GM18508 (cell line): ENCODE measurements around the gene TRIM13.

ENCODE experiments used
- ATAC-seq: cut with Tn5 transposase; IDR thresholded peaks from one replicate; pipeline ENCODE4 v1.9.1; 2021; ENCODE audit warnings: moderate number of reproducible peaks; ENCODE audit not compliant: insufficient read depth, unreplicated experiment

TRIM13 gene

DNA sequence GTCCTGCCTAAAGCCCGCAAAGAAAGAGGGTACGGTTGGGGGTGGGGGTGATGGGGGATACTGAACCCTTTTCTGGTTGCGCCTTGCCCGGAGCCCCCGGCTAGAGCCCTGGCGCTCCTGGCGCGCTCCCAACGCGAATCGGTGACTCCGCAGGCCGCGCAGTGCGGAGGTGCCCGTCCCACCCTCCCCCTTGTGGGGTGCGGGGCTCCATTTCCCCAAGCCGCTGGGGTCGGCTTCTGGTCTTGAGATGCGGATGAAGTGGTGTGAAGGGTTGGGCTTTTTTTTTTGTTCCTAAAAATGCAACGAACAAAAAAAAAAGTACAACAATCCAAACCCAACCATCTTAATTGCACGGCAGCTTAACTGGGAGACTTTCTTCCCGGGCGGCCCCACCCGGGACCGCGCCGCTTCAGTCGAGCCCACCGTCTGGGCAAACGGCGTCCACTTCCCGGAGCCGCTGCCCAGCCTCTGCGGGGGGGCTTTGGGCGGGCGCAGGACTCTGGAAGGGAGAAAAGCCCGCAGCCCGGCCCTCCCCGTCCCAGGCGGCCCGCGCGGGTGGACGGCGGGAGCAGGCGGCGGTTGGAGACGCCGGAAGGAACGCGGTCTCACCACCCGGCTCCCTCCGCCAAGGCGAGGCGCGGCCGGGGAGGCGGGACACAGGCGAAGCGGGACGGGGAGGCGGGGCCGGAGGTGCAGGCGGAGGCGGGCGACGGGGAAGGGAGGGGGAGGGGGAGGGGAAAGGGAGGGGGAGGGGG is 504 bp upstream of the TRIM13 start:
- no peak for ATAC-seq

DNA sequence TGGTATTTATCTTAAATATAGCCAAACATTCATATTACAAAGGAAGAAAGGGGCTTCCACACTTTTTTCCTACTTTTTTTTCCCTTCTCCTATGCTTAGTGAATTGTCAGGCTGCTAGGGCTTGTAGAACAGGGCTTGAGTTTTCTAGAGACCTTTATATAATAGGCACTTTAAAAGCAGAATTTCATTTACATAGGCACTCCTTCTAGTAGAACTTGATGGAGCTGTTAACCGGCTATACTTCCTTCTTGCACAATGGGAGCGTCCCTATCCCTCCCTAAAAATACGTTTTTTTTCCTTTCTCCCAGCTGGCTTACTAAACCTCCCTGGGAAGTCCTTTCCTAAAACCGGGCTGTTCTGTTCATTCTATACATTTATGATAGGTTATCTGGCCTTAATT is 1.1 kb downstream of the TRIM13 start:
- ATAC-seq, result no peak

DNA sequence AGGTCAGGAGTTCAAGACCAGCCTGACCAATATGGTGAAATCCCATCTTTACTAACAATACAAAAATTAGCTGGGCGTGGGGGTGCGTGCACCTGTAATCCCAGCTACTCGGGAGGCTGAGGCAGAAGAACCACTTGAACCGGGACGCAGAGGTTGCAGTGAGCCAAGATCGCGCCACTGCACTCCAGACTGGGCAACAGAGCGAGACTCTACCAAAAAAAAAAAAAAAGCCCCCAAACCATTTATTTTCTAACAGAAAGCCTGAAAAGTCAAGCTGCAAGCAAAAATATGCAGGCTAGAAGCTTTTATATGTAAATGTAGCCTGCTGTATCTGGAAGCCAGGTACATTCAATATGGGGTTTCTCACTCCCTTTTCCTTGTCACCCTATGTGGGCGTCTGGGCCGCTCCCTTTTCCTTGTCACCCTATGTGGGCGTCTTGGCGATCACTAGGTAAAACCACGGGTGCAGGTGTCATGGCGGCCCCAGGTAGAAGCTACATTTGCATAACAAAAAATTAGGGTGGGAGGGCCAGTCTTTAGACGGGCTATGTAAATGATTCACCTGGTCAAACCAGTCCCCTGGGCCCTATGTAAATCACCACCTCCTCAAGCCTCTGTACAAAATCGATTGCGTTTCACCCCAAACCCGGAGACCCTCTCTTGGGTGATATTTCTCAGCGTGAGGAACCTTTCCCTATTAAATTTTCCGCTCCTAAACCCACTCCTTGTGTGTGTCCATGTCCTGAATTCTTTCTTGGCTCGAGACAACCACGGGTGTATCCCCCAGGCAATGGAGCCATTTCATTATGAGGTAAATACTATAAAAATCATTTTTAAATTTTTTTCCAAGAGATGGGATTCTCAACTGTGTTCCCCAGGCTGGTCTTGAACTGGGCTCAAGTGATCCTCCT is 2.1 kb downstream of the TRIM13 start:
- no peak for ATAC-seq

DNA sequence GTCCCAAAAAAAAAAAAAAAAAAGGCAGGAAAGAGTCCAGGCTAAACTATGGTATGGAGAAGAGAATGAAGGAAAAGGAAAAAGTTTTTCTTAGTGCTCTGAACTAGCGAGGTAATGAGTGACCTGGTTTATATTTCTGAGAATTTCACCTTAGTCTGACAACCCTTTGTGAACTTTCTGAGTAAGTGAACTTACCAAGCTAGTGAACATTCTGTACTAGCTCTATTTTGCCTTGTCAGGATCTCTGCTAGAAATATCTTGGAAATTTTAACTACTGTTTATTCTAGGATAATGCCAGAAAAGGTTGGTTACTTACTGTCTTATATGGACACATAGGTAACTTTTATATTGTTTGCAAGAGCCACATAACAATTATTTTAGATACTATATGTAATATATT is 4.4 kb downstream of the TRIM13 start:
- ATAC-seq, result no peak

DNA sequence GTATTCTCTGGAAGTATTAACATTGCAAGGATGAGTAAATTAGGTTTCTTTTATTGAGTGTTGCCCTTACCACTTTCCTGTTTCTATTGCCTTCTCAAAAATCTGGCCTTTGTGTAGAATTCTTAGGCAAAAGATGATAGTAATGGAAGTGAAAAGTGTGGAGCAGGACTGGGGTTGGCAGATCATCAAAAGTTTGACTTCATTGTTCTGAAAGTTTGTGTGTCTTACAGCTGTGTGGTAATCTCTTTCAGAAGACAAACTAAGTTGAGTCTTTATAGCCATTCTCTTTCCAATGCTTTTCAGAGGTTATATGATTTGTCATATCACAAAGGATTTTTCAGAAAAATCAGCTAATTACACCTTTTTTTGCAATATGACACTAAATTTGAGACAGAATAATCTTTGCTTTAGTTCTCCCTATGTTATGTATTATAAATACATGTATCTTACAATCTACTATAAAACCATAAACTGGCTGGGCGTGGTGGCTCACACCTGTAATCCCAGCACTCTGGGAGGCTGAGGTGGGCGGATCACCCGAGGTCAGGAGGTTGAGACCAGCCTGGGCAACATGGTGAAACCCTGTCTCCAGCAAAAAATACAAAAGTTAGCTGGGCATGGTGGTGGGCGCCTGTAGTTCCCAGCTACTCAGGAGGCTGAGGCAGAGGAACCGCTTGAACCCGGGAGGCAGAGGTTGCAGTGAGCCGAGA is 9.7 kb downstream of the TRIM13 start:
- no peak for ATAC-seq

DNA sequence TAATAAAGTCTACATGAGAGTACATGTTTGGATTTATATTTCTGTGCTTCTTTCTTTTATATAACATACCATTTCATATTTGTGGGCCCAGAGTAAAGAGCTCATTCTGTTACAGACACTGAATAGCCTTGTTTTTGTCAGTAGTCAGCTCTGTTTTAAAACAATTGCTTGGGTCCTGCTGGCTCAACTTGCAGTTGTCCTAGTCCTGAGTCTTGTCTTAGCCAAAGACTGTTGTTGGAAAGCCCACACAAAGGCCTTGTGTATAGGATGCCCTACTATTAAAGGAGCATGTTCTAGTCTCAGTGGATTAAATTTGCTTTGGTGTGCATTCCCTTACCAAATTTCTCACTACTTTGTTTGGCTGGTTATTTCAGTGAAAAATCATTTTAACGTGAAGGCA is 14.6 kb downstream of the TRIM13 start:
- ATAC-seq, result no peak

DNA sequence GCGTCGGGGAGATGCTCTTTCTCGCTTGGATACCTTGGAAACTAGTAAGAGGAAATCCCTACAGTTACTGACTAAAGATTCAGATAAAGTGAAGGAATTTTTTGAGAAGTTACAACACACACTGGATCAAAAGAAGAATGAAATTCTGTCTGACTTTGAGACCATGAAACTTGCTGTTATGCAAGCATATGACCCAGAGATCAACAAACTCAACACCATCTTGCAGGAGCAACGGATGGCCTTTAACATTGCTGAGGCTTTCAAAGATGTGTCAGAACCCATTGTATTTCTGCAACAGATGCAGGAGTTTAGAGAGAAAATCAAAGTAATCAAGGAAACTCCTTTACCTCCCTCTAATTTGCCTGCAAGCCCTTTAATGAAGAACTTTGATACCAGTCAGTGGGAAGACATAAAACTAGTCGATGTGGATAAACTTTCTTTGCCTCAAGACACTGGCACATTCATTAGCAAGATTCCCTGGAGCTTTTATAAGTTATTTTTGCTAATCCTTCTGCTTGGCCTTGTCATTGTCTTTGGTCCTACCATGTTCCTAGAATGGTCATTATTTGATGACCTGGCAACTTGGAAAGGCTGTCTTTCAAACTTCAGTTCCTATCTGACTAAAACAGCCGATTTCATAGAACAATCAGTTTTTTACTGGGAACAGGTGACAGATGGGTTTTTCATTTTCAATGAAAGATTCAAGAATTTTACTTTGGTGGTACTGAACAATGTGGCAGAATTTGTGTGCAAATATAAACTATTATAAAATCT is 15.7 kb downstream of the TRIM13 start:
- ATAC-seq, result no peak

DNA sequence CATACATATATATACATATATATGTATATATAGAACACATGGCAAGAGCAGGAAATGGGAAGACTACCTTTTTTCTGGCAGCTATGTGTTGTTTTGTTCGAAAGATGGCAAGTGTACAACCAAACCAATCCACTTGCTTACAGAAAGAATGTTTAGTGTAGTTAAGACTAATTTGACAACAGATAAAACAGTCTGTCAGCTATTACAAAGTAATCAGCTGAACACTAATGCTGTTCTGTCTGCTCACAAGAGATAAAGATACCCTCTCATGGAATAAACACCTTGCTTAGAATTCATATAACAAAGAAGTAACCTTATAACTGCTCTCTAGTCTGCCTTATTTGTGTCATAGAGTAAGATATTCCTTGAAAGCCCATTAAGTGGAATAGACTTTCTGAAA is 17.5 kb downstream of the TRIM13 start:
- ATAC-seq, result no peak

DNA sequence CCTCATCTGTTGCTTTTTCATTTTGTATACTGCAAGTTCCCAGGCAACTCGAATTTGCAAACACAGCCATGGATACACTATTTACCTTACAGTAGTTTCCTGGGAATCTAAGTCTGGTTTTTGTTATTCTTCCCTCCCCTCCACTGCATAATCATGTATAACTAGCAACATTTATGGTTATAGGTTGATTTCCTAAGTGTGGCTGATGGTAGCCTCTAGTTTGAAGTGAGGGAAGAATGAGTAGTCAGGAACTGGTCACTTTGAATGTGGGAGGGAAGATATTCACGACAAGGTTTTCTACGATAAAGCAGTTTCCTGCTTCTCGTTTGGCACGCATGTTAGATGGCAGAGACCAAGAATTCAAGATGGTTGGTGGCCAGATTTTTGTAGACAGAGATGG is 18.4 kb downstream of the TRIM13 start, which contains the start of gene KCNRG:
KCNRG (plus strand) TSS at position 187 of the 400 bp plus-strand sequence; CDS start at position 237, 50 bp downstream.
- ATAC-seq, result no peak

DNA sequence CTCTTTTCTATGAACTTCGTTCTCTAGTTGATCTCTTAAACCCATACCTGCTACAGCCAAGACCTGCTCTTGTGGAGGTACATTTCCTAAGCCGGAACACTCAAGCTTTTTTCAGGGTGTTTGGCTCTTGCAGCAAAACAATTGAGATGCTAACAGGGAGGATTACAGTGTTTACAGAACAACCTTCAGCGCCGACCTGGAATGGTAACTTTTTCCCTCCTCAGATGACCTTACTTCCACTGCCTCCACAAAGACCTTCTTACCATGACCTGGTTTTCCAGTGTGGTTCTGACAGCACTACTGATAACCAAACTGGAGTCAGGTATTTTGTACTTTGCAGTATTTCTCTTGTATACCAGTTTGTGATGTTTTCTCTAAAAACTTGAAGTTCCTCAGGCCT is 18.9 kb downstream of the TRIM13 start:
- no peak for ATAC-seq

DNA sequence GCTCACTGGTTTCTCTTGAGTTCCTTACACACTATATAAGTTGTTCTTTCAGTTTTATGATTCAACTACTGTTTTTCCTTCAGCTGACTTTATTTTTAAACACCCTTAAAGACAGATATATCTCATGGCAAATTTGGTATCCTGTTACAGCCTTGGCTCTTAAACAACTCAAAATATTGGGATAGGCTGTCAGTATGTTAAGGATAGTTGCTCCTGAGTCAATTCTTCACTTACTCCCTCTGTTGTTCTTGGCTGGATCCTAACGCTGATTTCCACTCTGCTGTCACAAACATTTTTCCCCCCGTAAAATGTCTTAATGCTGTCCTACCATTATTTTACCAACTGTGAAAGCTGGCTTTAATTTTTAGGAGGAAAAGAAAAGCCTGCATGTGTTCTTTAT is 19.6 kb downstream of the TRIM13 start:
- ATAC-seq, result no peak

DNA sequence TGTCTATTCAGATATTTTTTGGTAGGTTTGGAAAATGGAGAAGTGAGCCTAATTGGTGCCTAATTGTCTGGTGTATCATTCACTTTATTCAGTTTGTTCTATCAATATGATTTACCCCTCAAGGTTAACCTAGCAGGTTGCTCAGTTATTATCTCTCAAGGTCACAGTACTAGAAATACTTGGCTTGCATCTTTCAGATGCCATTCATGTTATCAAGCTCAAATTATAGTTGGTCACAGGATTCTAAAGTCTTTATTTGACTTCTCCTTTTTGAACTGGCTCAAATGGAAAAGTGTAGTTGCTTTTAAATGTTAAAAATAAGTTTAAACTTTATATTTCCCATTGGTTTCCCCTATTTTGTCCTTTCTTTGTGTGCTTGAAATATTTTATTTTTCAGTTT is 21.0 kb downstream of the TRIM13 start:
- no peak for ATAC-seq

DNA sequence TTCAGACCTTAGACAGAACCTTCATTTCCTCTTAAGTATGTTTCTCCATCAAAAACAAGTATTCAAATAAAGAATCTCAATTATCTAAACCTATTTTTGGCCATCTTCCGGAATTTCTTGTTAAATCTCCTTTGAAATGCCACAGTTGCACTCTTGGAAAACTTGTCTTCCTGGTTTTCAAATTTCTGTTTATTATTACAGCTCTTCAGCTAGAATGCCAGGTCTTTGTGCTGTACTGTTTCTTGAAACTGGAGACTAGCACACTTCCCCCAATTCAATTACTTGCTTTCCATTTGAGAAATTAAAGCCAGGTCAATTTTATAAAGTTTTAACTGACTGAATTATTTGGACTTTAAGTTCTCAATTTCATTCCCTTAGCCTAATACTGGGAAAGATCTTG is 28.6 kb downstream of the TRIM13 start:
- ATAC-seq, result no peak

DNA sequence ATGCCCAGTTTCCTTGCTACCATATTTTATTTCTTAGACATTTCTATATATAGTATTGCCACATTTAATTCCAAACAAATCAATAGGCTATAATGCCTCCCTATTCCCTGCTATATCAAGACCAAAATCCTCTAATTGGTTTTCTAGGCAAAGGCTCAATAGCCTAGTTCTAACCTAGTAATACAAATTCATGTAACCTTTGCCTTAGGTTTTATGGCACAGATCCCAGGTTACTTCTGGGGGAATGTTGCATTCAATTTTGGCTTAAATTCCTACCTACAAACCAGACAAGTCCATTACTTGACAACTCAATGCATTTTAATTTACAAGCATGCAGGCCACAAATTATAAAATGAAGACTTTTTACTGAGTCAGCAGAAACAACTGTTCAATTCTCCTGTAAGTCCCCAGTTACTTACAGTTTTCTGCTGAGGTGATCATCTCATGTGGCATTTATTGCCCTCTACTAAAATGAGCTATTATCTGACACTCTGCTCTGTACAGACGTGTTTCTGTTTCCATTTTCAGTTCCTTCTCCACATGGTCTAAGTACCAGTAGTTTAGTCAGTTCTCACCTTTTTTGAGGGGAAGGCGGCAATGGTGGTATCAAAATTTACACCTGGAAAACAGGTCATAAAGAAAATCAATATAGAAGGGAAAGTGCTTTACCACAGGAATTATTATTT is 30.1 kb downstream of the TRIM13 start:
- ATAC-seq, result peak; percentile 95

DNA sequence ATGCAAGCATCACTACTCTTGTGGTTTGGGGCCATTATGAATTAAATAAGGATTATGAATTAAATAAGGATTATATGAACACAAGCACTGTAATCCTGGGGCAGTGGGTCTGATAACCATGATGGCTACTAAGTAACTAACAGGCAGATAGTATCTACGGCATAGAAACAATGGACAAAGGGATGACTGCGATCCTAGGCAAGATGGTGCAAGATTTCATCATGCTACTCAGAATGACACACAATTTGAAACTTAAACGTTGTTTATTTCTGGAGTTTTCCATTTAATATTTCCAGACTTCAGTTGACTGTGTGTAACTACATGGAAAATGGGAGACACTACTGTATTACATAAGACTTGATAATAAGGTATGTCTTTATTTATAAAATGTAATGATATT is 33.5 kb downstream of the TRIM13 start:
- no peak for ATAC-seq

DNA sequence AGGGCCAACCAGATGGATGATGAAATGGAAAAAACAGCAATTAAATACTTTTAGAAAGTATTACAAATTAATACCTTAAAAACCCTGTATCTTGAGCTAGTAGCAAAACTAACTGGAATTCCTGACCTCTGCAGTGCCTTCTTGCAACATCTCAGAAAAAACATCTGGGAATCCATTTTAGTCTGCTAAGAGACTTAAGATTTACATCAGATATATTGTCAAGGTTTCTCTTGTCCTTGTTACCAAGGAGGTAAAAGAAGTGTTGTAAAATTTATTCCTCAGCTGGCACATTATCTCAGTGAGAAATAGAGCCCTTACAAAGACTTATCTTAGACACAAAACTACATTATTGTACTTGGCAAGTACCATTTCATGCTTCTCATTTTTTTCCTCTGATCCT is 36.9 kb downstream of the TRIM13 start:
- ATAC-seq, result no peak

DNA sequence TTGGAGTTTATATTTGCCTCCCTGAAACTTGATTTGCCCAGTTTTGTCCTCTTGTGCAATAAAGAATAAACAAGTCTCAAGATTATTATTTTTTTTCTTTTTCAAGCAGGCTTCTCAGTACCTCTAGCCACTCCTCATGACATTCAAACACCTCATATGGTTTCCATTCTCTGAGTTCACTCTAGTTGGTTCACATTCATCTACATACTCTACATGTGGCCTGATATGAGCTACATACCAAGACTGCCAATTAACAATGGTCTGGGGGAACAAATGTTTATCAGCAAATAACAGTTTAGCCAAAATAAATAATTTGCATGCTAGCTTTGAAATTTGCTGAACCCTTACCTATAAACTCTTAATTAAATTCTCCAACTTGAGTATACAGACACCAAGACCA is 40.9 kb downstream of the TRIM13 start:
- ATAC-seq, result no peak

DNA sequence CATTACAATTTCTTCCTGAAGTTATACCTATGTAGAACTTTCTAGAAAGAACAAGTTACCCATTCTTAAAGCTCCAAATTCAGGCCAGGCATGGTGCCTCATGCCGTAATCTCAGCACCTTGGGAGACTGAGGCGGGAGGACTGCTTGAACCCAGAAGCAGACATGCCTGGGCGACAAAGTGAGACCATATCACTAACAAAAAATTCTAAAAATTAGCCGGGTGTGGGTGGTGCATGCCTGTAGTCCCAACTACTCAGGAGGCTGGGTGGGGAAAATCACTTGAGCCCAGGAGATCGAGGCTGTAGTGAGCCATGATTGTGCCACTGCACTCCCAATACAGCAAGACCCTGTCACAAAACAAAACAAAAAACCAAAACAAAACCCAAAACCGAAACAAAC is 41.4 kb downstream of the TRIM13 start:
- ATAC-seq, result no peak

DNA sequence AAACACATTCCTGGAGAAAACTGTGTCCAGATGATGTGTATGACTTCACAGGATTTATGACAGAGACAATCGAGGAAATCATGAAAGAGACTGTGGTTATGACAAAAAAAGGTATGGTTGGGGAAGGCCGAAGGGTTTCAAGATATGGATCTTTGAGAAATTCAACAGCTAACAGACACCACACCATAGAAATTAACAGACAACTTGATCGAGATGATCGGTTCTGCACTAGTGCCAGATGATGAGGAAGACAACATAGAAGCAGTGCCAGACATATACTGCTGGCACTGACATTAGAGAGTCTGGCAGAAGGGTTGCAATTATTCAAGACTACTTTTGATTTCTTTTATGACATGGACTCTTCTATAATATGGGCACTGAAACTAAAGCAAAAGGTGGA is 55.6 kb downstream of the TRIM13 start:
- ATAC-seq, result no peak

DNA sequence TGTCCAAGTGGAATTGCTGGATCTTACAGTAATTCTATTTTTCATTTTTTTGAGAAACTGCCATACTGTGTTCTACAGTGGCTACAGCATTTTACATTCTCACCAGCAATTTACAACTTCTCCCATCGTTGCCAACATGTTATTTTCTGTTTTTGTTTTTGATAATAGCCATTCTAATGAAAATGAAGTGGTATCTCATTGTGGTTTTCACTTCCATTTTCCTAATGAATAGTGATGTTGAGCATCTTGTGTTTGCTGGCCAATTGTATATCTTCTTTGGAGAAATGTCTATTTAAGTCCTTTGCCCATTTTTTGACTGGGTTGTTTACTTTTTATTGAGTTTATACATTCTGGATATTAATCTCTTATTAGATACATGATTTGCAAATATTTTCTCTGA is 57.0 kb downstream of the TRIM13 start:
- no peak for ATAC-seq
